ENCODE results near the gene SF3A2.

- TF ChIP-seq CTCF (IDR thresholded peaks at IDR 0.05): no peak
- no peak for TF ChIP-seq ZFX (IDR thresholded peaks at IDR 0.05; ENCODE audit: borderline replicate concordance)
Measured at GRCh38 chr19:2274185-2274711, 37.6 kb downstream of the SF3A2 start.
